HUDEP-2 (cell line): ENCODE data around the gene P2RY1.
"Not testable (repeated sequence)": the region's sequence is repeated elsewhere in the genome, so short reads cannot be mapped to it uniquely, and the experiment has no call there.

Source experiments
- DNase-seq, 76 experiments: peaks; one replicate each; lab custom pipeline; 2025; ENCODE audit not compliant: unreplicated experiment in 76 of 76; lab: John Stamatoyannopoulos, UW

P2RY1 gene

DNA sequence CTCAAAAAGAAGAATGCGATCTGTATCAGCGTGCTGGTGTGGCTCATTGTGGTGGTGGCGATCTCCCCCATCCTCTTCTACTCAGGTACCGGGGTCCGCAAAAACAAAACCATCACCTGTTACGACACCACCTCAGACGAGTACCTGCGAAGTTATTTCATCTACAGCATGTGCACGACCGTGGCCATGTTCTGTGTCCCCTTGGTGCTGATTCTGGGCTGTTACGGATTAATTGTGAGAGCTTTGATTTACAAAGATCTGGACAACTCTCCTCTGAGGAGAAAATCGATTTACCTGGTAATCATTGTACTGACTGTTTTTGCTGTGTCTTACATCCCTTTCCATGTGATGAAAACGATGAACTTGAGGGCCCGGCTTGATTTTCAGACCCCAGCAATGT is 1.3 kb downstream of the P2RY1 start:
- no peak for DNase-seq

DNA sequence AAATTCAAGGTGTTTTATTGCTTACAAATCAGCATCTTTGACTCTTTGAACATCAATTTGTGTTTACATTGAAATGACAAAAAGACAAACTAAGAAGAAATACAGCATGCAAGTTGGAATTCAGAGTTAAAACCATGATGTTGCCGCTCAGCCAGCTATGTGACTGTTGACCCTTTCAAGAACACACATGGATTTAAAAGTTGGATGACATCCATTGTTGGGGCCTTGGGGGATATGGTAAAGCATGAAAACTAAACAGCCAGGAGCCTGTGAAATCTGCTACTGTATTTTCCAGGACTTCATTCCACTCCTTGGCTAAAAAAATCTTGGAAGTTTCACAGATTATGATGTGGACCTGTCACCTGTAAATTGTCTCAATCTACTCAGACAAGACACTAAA is 4.6 kb downstream of the P2RY1 start:
- DNase-seq = no peak

DNA sequence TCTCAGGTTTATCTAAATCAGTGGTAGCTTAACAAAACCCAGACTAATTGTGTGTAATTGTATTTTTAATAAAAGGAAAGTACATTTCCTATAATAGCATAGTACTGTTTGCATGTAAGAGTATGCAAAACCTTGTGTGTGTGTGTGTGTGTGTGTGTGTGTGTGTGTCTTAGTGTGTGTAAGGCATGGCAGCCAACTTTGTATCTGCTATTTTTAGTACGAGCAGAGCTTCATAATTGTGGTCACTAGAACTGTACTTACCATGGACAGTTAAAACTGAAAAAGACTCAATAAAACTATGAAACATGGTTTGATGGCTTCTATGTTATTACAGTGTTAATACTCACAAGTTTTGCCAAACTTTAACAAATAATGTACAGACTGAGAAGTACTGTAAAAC is 6.2 kb downstream of the P2RY1 start:
- no peak for DNase-seq

DNA sequence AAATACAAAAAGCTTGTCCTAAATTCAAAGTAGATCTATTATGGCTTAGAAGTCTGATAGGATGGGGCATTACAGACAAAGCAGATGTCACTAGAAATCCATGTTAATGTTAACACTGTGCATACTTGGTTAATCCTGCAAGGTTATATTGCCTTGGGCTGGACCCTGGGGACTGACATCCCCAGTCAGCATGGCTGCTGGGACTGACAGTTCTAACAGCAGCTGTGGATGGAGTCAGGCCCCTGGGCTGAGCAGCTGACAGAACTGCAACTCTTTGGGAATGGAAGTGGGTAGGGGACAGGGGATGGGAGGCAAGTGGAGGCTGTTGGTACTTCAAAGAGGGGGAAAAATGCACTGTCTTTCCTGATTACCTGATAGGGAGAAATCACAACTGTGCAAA is 7.5 kb downstream of the P2RY1 start:
- DNase-seq = no peak

DNA sequence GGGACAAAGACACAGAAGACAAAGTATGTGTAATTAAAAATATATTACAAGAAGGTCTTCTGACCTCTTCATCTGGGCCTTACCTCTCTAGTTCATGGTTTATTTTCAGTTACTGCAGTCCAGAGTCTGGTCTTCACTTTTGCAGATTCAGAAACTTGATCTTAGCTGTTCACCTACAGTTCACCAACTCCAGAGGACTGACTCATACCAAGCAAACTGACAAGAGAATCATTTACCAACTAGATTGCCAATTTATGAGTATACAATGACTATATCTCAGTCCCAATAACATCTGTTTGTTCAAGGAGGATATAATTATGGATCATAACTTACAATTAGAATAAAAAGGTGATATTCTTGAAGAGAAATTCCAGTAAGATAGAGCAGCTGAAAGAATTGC is 9.0 kb downstream of the P2RY1 start:
- DNase-seq = no peak

DNA sequence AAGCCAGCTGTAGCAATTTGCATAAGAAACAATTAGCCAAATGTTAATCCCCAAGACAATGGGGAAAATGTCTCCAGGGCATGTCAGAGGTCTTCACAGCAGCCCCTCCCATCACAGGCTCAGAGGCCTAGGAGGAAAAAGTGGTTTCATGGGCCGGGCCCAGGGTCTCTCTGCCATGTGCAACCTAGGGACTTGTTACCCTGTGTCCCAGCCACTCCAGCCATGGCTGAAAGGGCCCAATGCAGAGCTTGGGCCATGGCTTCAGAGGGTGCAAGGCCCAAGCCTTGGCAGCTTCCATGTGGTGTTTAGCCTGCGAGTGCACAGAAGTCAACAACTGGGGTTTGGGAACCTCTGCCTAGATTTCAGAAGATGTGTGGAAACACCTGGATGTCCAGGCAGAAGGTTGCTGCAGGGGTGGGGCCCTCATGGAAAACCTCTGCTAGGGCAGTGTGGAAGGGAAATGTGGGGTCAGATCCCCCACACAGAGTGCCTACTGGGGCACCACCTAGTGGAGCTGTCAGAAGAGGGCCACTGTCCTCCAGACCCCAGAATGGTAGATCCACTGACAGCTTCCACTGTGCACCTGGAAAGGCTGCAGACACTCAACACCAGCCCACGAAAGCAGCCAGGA is 11.8 kb downstream of the P2RY1 start:
- DNase-seq = not testable (repeated sequence)

DNA sequence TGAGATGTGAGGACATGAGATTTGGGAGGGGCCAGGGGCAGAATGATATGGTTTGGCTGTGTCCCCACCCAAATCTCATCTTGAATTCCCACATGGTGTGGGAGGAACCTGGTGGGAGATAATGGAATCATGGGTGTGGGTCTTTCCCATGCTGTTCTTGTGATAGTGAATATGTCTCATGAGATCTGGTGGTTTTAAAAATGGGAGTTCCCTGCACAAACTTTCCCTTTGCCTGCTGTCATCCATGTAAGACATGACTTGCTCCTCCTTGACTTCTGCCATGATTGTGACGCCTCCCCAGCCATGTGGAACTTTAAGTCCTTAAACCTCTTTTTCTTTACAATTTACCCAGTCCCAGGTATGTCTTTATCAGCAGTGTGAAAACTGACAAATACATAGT is 12.7 kb downstream of the P2RY1 start:
- DNase-seq = not testable (repeated sequence)

DNA sequence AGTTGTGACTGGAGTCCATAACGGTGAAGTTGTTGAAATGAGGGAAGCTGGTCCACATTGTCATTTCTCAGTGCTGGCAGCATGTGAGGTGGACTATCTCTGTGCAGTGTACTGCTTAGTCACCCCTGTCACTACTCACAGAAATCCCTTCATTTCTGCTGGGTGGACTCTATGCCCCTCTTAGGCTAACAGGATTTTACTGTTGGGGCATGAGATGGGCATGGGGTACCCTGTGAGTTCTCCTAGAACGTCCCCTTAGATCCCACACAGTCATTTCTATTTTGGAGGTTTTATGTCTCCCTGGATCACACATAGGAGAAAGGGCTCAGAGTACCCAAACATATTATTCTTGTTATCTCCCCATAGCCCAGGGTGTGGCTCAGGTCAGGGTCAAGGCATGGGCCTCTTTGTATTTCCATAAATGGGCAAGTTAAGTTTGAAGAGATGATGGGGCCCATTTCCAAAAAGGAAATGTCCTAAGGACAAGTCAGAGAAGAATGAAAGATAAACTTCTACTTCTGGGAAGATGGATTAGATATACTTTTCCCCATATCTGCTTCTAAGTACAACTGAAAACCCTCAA is 15.2 kb downstream of the P2RY1 start:
- DNase-seq = peak in 2 of 76 experiments; percentile 1 to 2

DNA sequence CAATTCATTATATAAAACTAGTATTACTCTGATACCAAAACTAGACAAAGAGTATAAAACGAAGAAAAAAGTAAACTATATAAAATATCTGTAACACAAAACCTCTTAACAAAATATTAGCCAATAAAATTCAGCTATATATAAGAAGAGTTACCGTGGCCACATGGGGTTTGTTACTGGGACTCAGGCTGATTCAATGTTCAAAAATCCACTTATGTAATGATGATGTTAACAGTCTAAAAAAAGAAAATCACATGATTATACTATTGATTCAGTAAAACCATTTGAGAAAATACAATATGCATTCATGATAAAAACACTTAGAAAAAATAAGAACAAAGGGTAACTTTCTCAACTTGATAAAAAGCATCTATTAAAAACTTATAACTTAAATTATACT is 18.3 kb downstream of the P2RY1 start:
- DNase-seq = no peak

DNA sequence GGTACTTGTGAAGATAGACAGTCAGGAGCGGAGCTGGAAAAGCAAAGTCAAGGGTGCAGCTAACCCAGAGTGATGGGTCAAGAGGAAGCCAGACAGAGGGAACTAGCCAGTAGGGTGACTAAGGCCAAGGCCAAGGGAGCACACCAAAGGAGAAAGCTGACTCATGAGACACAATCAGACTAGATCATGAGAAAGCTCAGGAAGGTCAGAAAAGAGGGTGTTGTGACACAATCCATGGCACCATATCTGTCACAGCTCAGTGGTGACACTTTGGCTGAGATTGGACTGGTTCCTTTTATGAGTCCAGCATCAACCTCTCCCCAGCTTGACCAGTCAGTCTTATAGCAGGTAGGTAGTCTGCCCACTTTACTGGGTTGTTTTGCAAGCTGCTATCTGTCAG is 22.2 kb downstream of the P2RY1 start:
- no peak for DNase-seq

DNA sequence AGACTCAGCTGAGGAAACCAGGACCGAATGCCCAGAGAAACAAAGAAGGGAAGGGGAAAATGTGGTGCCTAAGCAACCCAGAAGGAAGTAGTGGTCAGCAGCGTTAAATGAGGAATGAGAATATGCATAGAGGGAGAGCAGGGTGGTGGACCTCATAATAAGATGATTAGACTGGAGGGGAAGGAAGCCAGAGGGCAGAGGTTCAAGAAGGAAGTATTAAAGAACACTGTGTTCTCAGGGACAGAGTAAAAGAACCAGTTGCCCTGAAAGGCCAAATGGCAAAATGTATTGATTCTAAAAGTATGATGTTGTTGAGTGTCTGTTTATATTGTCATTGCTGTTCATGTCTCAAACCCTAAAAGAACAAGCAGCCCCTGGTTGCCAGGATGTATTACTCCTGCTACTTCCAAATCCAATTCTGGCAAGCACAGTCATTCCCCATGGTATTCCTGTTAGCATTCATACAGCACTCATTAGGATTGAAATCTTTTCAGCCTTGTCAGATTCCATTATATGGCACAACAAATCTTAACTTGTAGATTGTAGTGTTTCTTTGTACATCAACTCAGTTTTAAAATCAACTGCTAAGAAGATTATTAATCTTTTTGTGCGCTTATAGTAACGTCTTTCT is 23.4 kb downstream of the P2RY1 start:
- DNase-seq = no peak

DNA sequence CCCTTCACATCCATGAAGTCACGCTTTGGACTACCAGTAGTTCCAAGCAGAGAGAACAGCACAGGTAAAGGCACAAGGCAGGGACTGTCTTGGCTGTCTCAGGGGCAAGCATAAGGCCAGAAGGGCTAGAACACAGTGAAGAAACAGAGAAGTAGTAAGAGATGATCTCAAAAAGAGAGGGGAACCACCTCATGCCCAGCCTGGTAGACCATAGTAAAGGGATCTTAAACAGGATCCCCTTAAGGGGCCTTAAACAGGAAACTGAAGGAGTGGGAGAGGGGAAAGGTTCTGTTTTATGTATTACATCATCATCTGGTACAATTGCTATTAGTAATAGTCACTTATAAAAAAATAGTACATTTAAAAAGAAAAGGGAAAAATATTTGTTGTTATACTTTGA is 25.8 kb downstream of the P2RY1 start:
- no peak for DNase-seq

DNA sequence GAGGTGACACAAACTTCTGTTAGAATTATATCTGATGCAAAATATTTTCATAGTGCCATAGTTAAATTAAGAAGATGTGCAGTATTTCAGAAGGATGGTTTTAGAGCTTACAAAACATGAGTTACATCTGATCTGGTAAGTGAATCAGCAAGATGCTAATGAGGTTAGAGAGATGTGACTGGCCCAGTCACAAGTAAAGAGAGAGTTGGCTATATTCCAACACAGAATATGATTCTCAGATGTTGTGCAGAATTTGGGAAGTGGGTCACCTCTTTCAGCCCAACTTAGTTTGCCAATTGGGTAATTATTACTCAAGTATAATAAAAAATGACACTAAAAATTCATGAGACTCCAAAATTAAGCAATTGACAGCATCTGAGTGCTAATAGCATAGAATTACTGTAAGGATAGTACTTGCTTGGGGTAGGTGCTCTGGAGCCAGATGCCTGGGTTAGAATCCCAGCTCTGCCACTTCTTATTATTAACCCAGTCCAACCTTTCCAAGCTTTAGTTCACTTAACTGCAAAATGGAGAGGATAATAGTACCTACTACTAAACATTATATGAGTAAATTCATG is 30.8 kb downstream of the P2RY1 start:
- DNase-seq = no peak

DNA sequence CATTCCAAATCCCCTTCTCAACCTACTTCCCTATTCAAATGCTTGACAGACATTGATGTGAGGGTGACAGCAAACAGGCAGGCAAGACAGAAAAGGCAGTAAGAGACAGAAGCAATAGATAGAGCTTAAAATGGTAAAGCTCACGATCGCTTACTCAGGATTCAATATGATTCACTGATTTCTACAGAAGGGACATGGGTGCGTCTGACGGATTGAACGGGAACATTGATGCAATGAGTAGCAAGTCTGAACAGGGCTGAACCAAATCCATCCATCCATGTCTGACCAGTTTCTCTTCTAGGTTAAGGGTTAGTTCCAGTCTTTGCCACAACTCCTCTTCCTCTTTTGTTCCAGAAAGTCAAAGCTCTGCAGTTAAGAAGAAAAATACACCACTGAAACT is 35.1 kb downstream of the P2RY1 start:
- DNase-seq = no peak

DNA sequence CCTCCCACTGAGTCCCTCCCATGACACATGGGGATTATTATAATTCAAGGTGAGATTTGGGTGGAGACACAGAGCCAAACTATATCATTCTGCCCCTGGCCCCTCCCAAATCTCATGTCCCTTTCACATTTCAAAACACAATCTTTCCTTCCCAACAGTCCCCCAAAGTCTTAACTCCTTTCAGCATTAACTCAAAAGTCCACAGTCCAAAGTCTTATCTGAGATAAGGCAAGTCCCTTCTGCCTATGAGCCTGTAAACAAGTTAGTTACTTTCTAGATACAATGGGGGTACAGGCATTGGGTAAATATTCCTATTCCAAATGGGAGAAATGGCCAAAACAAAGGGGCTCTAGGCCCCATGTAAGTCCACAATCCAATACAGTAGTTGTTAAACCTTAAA is 38.4 kb downstream of the P2RY1 start:
- DNase-seq = not testable (repeated sequence)

DNA sequence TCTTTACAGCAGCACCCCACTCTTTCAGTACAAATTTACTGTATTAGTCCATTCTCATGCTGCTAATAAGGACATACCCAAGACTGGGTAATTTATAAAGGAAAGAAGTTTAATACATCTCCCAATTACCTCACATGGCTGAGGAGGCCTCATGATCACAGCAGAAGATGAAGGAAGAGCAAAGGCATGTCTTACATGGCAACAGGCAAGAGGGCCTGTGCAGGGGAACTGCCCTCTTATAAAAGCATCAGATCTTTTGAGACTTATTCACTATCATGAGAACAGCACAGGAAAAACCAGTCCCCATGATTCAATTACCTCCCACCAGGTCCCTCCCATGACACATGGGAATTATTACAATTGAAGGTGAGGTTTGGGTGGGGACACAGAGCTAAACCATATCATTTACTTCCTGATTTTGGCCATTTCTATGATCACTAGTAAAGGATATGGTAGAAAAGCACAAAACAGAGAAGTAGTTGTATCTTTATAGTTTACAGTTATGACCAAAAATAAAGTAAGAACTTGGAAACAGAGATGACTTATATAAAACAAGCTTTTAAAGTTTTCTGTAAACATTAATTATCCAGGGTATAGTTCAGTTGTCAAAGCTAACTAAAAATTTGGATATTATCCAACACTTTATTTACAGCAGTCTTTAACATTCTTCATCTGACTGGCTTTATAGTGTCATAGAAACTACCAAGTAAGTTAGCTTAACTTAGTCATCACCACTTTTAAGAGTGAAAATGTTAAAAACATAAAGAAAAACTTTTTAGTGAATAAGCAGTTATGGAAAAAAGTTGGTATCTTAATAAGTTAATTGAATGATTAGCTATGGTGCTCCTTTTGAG is 40.2 kb downstream of the P2RY1 start:
- no peak for DNase-seq

DNA sequence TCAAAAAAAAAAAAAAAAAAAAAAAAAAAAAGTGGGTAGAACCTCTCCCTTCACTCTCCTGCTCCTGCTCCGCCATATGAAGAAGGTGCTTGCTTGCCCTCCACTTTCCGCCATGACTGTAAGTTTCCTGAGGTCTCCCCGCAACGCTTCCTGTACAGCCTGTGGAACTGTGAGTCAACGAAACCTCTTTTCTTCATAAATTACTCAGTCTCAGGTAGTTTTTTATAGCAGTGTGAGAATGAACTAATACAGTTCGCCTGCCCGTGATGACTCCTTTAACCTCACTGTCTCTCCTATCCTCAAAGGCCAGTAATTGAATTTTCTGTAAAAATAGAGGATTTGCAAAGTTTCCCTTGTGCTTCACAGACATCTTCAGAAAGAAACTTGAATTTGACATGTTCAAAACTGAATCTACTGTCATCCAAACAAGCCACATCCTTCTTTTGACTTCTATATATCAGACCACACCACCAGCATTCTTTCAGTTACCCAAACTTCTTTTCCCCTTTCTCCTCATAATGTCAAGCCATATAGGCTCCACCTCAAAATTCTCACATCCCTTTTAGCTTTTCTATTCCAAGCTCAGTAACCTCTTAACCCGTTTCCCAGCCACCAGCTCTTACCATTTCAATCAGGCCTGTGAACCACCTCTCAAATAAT is 44.3 kb downstream of the P2RY1 start:
- DNase-seq = no peak

DNA sequence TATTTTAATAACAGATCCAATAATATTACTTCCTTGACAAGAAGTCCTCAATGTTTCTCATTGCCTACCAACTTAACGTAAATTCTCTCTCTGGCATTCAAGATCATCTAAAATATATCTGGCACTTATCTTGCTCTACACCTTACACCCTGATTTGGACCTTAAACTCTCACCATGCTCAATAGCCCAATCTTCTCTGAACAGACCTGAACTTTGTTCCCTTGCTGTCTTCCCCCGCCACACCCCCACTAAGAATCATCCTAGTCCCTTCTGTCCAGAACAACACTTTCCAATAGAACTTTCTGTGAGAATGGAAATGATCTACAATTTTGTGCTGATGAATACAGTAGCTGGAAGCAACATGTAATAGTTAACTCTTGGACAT is 44.9 kb downstream of the P2RY1 start:
- DNase-seq = no peak

DNA sequence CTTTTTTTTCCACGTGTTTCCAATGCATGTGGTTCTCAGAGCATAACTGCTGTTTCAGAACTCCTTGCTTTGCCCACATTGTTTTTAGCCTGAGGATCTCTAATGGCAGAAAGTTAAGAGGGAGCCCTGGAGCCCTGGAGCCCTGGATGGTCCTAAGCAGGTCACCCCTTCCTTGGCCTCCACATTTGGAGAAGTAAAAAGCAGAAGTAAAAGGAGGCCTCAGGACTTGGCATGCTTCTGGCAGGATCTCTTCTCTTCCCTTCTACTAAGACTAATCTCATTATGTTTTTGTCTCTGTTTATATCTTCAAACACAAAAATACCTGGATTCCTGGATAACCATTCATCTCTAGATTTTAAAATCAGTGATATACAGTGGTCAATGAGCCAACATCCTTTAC is 50.1 kb downstream of the P2RY1 start:
- DNase-seq = no peak
